Lower leg skin (tissue), 4 donors: ENCODE measurements around the gene COX10. TPM values are rescaled to one million over a fixed set of nuclear protein-coding genes. Genes with fewer than 3 reads are reported as not detected.
A peak's percentile ranks its signal among the peaks of the same experiment; 100 is the strongest.

Experiments used
- DNase-seq, 2 donors: peaks; one replicate each; pipeline ENCODE4 v3.0.0-alpha.2; 2019; ENCODE audit warnings: low spot score in 2 of 2
- H3K4me3 ChIP-seq: fragments of 200-600 bp; sonication (generic); 2 replicates; pipeline ENCODE4 v1.5.1; 2017; ENCODE audit warnings: mild to moderate bottlenecking, low read depth; ENCODE audit not compliant: poor library complexity, severe bottlenecking
- CTCF ChIP-seq, 3 donors: fragments of 450-650 bp; IDR thresholded peaks; one replicate each; pipeline ENCODE4 v1.5.1; 2016; ENCODE audit warnings: antibody characterized with exemption in 3 of 3, mild to moderate bottlenecking in 3 of 3, moderate library complexity in 2 of 3
- POLR2A ChIP-seq, 2 donors: fragments of 450-650 bp; IDR thresholded peaks; one replicate each; pipeline ENCODE4 v1.6.1; 2016 to 2017; ENCODE audit warnings: antibody characterized with exemption in 2 of 2, mild to moderate bottlenecking in 1 of 2, moderate library complexity in 1 of 2
- WGBS, 2 donors: methylation state at CpG; one replicate each; pipeline ENCODE4 v1.1.5; 2018; 5-methylcytosine and 5-hydroxymethylcytosine counted together
- intact Hi-C: fragments of 100-400 bp; cut with DNase I; formaldehyde crosslinking; loops from one replicate; pipeline ENCODE4 v1.15.0; 2023; ENCODE audit warnings: low total_unique reads
- total RNA-seq, 4 donors: library from RNA; depleted of rRNA; stranded (reverse); fragments of >200 nt; gene quantifications; one replicate each; pipeline ENCODE4 v1.1.0, GENCODE V29; 2016

Gene COX10
- total RNA-seq, 4 donors from 2014 or later: 17.8 to 24.5 (median 21.6) TPM

- peak in 1 of 2 donors; percentile 17 for DNase-seq
- intact Hi-C loops: no loop called here
- TF ChIP-seq POLR2A (IDR thresholded peaks at IDR 0.05): no peak
- TF ChIP-seq CTCF (IDR thresholded peaks at IDR 0.05): no peak
- 58 to 61% methylated on average over 10 of the region's 10 CpGs for WGBS, 2 donors
- H3K4me3 ChIP-seq: no peak overlapping the region
Observed at GRCh38 chr17:14061666-14062560, 7.4 kb upstream of the COX10 start.

GRCh38 chr17:14067347-14067746 lies 2.0 kb upstream of the COX10 start:
- intact Hi-C loops: no loop called here
- WGBS, 2 donors: 83 to 95% methylated on average over 1 of the region's 1 CpG
- TF ChIP-seq CTCF (IDR thresholded peaks at IDR 0.05) (no peak), POLR2A (IDR thresholded peaks at IDR 0.05) (no peak)

GRCh38 chr17:14068542-14069250 lies 608 bp upstream of the COX10 start:
- H3K4me3 ChIP-seq: peak overlapping the region; percentile 78
- intact Hi-C loops: no loop called here
- TF ChIP-seq CTCF (IDR thresholded peaks at IDR 0.05): no peak
- TF ChIP-seq POLR2A (IDR thresholded peaks at IDR 0.05): no peak
- 21 to 22% methylated on average over 25 of the region's 25 CpGs for WGBS, 2 donors
- no peak for DNase-seq

More at GRCh38 chr17:14067347-14067746, 2.0 kb upstream of the COX10 start:
- DNase-seq: no peak
- no peak overlapping the region for H3K4me3 ChIP-seq

- intact Hi-C loops: no loop called here
- TF ChIP-seq CTCF (IDR thresholded peaks at IDR 0.05) (no peak), POLR2A (IDR thresholded peaks at IDR 0.05) (no peak)
- no peak for DNase-seq
- 73 to 78% methylated on average over 6 of the region's 6 CpGs for WGBS, 2 donors
- no peak overlapping the region for H3K4me3 ChIP-seq
Observed at GRCh38 chr17:14070344-14070984, 1.2 kb downstream of the COX10 start.

- no peak for DNase-seq
- WGBS, 2 donors: 87 to 91% methylated on average over 5 of the region's 5 CpGs
- H3K4me3 ChIP-seq: no peak overlapping the region
- TF ChIP-seq CTCF (IDR thresholded peaks at IDR 0.05) (no peak), POLR2A (IDR thresholded peaks at IDR 0.05) (no peak)
- intact Hi-C loops: no loop called here
Observed at GRCh38 chr17:14072881-14073280, 3.6 kb downstream of the COX10 start.
